Chondrocyte (in vitro differentiated cells): ENCODE data around the gene HNRNPH2. TPM values are rescaled to one million over a fixed set of nuclear protein-coding genes. Genes with fewer than 3 reads are reported as not detected.

Experiments
- DNase-seq: peaks from one replicate; pipeline ENCODE4 v3.0.0; 2021; ENCODE audit warnings: mixed read lengths, low spot score
- H3K27ac Mint-ChIP-seq: one replicate; pipeline ENCODE4 v1.8.0; 2021; ENCODE audit warnings: mild to moderate bottlenecking, moderate library complexity, mixed read lengths; ENCODE audit not compliant: unreplicated experiment
- H3K27me3 Mint-ChIP-seq: 2 replicates; pipeline ENCODE4 v1.8.0; 2021; ENCODE audit warnings: low read depth, mixed read lengths
- H3K36me3 Mint-ChIP-seq: 2 replicates; pipeline ENCODE4 v1.8.0; 2021; ENCODE audit warnings: low read depth, mixed read lengths
- H3K4me1 Mint-ChIP-seq: 2 replicates; pipeline ENCODE4 v1.8.0; 2021; ENCODE audit warnings: low read depth, mild to moderate bottlenecking, mixed read lengths
- H3K4me3 Mint-ChIP-seq: one replicate; pipeline ENCODE4 v1.8.0; 2021; ENCODE audit warnings: mild to moderate bottlenecking, moderate library complexity, mixed read lengths; ENCODE audit not compliant: unreplicated experiment
- H3K9me3 Mint-ChIP-seq: 2 replicates; pipeline ENCODE4 v1.8.0; 2021; ENCODE audit warnings: low read depth, mixed read lengths
- total RNA-seq: library from RNA; stranded (reverse); gene quantifications from 3 replicates; pipeline ENCODE4 v1.2.1, GENCODE V29; 2021
- TF ChIP-seq, protein P1 (sequence below): fragments of 200-600 bp; sonication (generic); IDR thresholded peaks from 2 replicates; pipeline ENCODE4 v1.5.0; 2021; ENCODE audit warnings: antibody characterized with exemption, mild to moderate bottlenecking, moderate library complexity

The HNRNPH2 gene
- total RNA-seq, 1 donor from 2014 or later = 52.9 TPM

DNA sequence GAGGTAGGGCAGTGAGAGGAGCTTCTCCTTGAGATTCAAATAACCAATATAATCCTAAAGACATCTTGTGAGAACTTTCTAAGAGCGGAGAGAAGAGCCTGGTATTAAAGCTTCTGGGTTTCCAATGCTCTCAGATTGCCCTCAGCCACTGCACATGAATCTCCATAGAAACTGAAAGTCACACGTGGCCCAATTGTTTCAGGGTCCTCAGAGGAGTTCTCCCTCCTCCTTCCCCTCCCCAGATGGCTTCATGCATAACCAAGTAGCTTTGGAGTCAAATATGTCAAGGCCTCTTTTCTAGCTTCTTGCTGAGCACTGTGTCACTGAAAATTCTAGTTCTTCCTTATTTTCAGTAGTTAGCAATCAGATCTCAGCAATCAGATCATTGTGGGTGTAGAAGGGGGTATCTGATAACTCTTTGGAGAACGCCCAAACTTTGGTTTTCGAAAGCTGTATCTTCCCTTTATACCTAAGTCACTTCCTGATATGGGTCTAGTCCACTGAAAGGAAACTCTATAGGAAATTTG lies 24.3 kb upstream of the HNRNPH2 start:
- no peaks in the 10 kb centered on the region for H3K27me3 Mint-ChIP-seq
- peaks cover 3% of the 10 kb centered on the region for H3K9me3 Mint-ChIP-seq
- no peaks in the 10 kb centered on the region for H3K36me3 Mint-ChIP-seq
- no peak overlapping the region for H3K4me3 Mint-ChIP-seq
- DNase-seq = no peak
- TF ChIP-seq, protein P1, sequence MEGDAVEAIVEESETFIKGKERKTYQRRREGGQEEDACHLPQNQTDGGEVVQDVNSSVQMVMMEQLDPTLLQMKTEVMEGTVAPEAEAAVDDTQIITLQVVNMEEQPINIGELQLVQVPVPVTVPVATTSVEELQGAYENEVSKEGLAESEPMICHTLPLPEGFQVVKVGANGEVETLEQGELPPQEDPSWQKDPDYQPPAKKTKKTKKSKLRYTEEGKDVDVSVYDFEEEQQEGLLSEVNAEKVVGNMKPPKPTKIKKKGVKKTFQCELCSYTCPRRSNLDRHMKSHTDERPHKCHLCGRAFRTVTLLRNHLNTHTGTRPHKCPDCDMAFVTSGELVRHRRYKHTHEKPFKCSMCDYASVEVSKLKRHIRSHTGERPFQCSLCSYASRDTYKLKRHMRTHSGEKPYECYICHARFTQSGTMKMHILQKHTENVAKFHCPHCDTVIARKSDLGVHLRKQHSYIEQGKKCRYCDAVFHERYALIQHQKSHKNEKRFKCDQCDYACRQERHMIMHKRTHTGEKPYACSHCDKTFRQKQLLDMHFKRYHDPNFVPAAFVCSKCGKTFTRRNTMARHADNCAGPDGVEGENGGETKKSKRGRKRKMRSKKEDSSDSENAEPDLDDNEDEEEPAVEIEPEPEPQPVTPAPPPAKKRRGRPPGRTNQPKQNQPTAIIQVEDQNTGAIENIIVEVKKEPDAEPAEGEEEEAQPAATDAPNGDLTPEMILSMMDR = no peak
- H3K4me1 Mint-ChIP-seq = no peaks in the 10 kb centered on the region
- H3K27ac Mint-ChIP-seq = no peak overlapping the region

DNA sequence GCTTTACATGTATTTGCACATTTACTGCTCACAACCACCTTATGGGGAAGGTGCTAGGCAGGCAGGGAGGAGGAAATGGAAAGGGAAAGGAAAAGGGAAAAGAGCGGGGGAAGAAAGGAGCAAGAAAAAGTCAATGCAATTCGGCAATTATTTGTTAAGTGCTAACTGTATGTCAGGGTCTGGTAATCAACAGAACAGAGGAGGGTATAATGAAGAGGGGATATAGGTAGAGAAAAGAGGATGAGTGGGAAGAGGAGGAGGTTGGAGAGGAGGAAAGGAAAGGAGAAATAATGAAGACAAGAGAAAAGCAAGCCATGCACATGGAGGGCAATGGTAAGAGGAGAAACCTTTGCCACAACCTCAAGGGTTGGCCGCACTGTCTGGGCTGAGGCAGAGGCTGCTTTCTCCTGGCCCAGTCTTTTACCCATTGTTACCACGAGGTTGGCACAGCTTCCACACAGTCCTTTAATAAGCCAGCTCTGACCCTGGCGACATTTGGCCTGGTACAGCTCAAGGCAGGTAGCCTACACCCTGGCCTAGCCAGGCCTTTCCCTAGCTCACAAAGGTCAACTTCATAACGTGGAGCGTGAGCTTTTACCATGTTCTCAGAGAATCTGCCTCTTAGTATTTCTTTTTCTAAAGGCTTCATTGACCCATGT lies 22.9 kb upstream of the HNRNPH2 start:
- no peaks in the 10 kb centered on the region for H3K36me3 Mint-ChIP-seq

DNA sequence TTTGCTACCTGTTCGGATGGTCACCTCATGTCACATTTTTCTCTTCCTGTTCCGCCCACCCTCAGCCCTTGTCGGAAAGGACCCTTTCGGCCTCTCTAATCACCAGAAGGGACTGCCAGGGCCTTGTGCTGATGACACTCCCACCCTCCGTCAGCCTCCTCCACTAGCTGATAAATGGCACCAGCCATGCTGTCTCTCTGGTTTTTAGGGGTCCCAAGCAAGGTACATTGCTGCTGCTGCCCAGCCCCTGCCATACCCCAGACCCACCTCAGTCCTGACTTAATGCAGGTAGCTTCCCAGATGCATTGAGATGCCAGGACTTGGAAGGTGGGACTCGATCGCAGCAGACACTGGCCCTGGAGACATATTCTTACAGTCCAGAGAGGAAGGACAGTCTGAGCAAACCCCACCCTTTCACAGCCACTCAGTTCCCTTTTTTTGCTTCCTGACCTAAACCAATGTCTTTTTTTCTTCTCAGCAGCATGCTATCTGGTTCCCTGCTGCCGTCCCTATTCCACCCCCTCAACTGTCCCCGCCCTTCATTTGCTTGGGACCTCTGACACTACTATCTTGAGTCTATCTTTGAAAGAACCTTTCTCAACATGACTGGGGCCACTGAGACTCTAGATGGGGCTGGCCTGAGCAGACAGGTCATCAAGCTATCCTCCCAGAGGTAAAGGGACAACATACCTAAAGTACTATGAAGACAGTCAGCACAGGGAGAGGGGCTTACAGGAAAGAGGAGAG lies 22.1 kb upstream of the HNRNPH2 start, which contains the start of gene BTK:
TSS of gene BTK (minus strand) at position 397 of the 747 bp plus-strand sequence. CDS start 10,907 bp downstream, outside the sequence.
- Mint-ChIP-seq H3K27me3 (no peaks in the 10 kb centered on the region), H3K36me3 (no peaks in the 10 kb centered on the region), H3K4me3 (no peak within 1 kb of the TSS), H3K27ac (no peak within 1 kb of the TSS), H3K4me1 (no peaks in the 10 kb centered on the region), H3K9me3 (no peaks in the 10 kb centered on the region)
- TF ChIP-seq, protein P1 = no peak
- no peak for DNase-seq

More for the DNA sequence above, 22.9 kb upstream of the HNRNPH2 start:
- no peak for DNase-seq
- Mint-ChIP-seq H3K4me3 (no peak overlapping the region), H3K27me3 (no peaks in the 10 kb centered on the region), H3K9me3 (no peaks in the 10 kb centered on the region), H3K4me1 (no peaks in the 10 kb centered on the region), H3K27ac (no peak overlapping the region)
- TF ChIP-seq, protein P1 = no peak

DNA sequence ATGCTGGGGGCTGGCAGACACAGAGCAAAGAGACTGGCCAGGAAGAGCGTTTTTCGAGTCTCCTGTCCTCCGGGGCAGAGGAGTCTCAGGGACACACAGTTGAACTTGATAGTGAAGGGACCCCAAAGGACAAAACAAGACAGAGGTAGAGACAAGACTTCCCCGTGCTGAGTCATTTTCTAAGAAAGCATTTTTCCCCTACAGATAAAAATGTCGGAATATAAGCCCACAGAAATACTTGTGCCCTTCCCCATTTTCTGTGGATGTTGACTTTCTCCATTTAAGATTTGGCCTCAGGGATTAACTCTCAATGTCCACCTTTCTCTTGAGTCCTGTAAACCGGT lies 21.5 kb upstream of the HNRNPH2 start:
- Mint-ChIP-seq H3K4me1 (peaks cover 4% of the 10 kb centered on the region), H3K27me3 (no peaks in the 10 kb centered on the region), H3K9me3 (peaks cover 2% of the 10 kb centered on the region), H3K27ac (no peak overlapping the region), H3K4me3 (no peak overlapping the region), H3K36me3 (no peaks in the 10 kb centered on the region)
- DNase-seq = no peak
- TF ChIP-seq, protein P1 = no peak

DNA sequence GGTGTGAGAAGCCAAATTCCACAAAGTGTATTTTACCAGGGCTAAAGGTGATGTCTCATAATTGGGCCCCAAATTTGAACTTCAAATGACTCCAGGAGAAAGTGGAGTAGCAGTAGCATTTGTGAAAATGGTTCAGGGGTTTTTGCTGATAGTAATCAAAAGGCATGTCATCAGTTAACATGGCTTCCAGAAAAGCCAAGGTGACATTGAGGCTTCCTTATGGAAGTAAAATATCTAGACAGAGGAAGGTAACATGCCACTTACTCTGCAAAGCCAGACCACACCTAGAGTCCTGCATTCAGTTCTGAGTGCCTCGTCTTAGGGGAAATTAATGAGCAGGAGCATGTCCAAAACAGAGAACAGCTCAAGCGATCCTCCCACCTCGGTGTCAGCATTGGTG lies 19.4 kb upstream of the HNRNPH2 start:
- peaks cover 2% of the 10 kb centered on the region for H3K36me3 Mint-ChIP-seq
- H3K4me1 Mint-ChIP-seq = peaks cover 16% of the 10 kb centered on the region
- TF ChIP-seq, protein P1 = no peak
- no peaks in the 10 kb centered on the region for H3K27me3 Mint-ChIP-seq
- no peak overlapping the region for H3K27ac Mint-ChIP-seq
- DNase-seq = no peak
- H3K4me3 Mint-ChIP-seq = no peak overlapping the region
- H3K9me3 Mint-ChIP-seq = peaks cover 5% of the 10 kb centered on the region
